Stomach (tissue), 4 donors: ENCODE results near the gene PAFAH1B1.

ENCODE experiments used
- EP300 ChIP-seq: sonication (generic); formaldehyde crosslinking; IDR thresholded peaks from one replicate; pipeline ENCODE4 v1.6.1; 2017; ENCODE audit warnings: antibody characterized with exemption
- POLR2A ChIP-seq, 4 donors: fragments of 450-650 bp; IDR thresholded peaks; one replicate each; pipeline ENCODE4 v1.6.1; 2016; ENCODE audit warnings: antibody characterized with exemption in 4 of 4, control low read depth in 2 of 4, mild to moderate bottlenecking in 1 of 4, moderate library complexity in 1 of 4
- POLR2AphosphoS5 ChIP-seq, 3 donors: sonication (generic); formaldehyde crosslinking; IDR thresholded peaks; one replicate each; pipeline ENCODE4 v1.6.1; 2016; ENCODE audit warnings: antibody characterized with exemption in 3 of 3
- TF ChIP-seq, protein P1 (sequence below), 7 experiments: fragments of 450-650 bp in 4 of 7; fragments of 200-600 bp in 3 of 7; sonication (generic) in 3 of 7; IDR thresholded peaks; one replicate each; pipeline ENCODE4 v1.5.1; 2016 to 2019; ENCODE audit warnings: antibody characterized with exemption in 7 of 7, control low read depth in 2 of 7, mild to moderate bottlenecking in 1 of 7

DNA sequence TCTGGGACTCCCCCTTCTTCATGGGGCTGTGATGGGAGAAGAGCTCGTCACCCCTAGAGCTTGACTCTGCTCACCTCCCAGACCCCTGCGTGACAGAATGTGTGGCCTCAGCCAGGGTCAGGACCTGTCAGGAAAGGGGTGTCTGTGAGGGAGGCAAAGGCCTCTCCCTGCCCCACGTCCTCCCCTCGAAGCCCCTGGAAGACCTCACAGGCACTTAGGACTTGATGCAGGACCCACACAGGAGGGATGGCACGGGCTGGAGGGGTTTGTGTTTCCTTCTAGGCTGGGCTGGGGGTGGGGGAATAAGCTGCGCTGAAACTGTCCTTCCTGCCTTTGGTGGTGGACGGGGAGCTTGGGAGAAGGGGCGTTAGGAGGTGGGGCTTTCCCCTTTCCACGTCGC, 129.2 kb downstream of the PAFAH1B1 start:
- no peak for TF ChIP-seq POLR2A (IDR thresholded peaks at IDR 0.05)
- TF ChIP-seq, protein P1, sequence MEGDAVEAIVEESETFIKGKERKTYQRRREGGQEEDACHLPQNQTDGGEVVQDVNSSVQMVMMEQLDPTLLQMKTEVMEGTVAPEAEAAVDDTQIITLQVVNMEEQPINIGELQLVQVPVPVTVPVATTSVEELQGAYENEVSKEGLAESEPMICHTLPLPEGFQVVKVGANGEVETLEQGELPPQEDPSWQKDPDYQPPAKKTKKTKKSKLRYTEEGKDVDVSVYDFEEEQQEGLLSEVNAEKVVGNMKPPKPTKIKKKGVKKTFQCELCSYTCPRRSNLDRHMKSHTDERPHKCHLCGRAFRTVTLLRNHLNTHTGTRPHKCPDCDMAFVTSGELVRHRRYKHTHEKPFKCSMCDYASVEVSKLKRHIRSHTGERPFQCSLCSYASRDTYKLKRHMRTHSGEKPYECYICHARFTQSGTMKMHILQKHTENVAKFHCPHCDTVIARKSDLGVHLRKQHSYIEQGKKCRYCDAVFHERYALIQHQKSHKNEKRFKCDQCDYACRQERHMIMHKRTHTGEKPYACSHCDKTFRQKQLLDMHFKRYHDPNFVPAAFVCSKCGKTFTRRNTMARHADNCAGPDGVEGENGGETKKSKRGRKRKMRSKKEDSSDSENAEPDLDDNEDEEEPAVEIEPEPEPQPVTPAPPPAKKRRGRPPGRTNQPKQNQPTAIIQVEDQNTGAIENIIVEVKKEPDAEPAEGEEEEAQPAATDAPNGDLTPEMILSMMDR (IDR thresholded peaks at IDR 0.05) = no peak
- TF ChIP-seq EP300 = no peak
- TF ChIP-seq POLR2AphosphoS5 (IDR thresholded peaks at IDR 0.05) = no peak
